OCI-LY7 (cell line): ENCODE measurements around the gene EFHD1. TPM values are rescaled to one million over a fixed set of nuclear protein-coding genes. Genes with fewer than 3 reads are reported as not detected.
A peak's percentile ranks its signal among the peaks of the same experiment; 100 is the strongest.

Source experiments
- BruUV-seq: library from RNA; stranded (reverse); fragments of 400-500 nt; replicated peaks from 2 replicates; lab custom pipeline; 2021; lab: Mats Ljungman, UMichigan
- CTCF ChIA-PET: fragments of 300-600 bp; sonication (Branson Sonifier 250); formaldehyde crosslinking; loops from one replicate; lab custom pipeline; 2022; ENCODE audit warnings: antibody characterized with exemption; ENCODE audit not compliant: unreplicated experiment; lab: Charles Lee
- POLR2A ChIA-PET: fragments of 300-600 bp; sonication (Branson Sonifier 250); formaldehyde crosslinking; loops from one replicate; lab custom pipeline; 2022; ENCODE audit warnings: antibody characterized with exemption; lab: Charles Lee
- DNase-seq: peaks from one replicate; pipeline ENCODE4 v3.0.0-alpha.2; 2015; ENCODE audit warnings: low spot score
- H2AFZ ChIP-seq: fragments of 200-600 bp; sonication (generic), shearing (Covaris generic); 2 replicates; pipeline ENCODE4 v1.6.1; 2014; ENCODE audit warnings: mild to moderate bottlenecking, antibody characterized with exemption, low read length, moderate library complexity
- H3K27ac ChIP-seq: fragments of 200-600 bp; sonication (generic); 2 replicates; pipeline ENCODE4 v1.5.1; 2014; ENCODE audit warnings: mixed run types, low read depth, mild to moderate bottlenecking, moderate library complexity, low read length, inconsistent platforms; ENCODE audit not compliant: poor library complexity, severe bottlenecking
- H3K36me3 ChIP-seq: fragments of 200-600 bp; sonication (generic); 2 replicates; pipeline ENCODE4 v1.6.1; 2014; ENCODE audit warnings: mild to moderate bottlenecking, antibody characterized with exemption, low read length, moderate library complexity, mixed read lengths; ENCODE audit not compliant: insufficient read depth
- H3K4me1 ChIP-seq: fragments of 200-600 bp; sonication (generic); 2 replicates; pipeline ENCODE4 v1.5.1; 2014; ENCODE audit warnings: mild to moderate bottlenecking, low read length; ENCODE audit not compliant: insufficient read depth, poor library complexity, severe bottlenecking
- H3K4me2 ChIP-seq: fragments of 200-600 bp; sonication (generic); 2 replicates; pipeline ENCODE4 v1.6.1; 2014; ENCODE audit warnings: mild to moderate bottlenecking, low read length
- H3K4me3 ChIP-seq: fragments of 200-600 bp; sonication (generic); 2 replicates; pipeline ENCODE4 v1.5.1; 2014; ENCODE audit warnings: mild to moderate bottlenecking, low read depth, low read length; ENCODE audit not compliant: poor library complexity, severe bottlenecking
- H3K79me2 ChIP-seq: fragments of 200-600 bp; sonication (generic); 2 replicates; pipeline ENCODE4 v1.6.1; 2016; ENCODE audit warnings: low read depth, mild to moderate bottlenecking, low read length, moderate library complexity, mixed read lengths; ENCODE audit not compliant: insufficient read depth
- H3K9me2 ChIP-seq: fragments of 200-600 bp; sonication (generic); 2 replicates; pipeline ENCODE4 v1.6.1; 2016; ENCODE audit warnings: mild to moderate bottlenecking, low read length, mixed read lengths; ENCODE audit not compliant: insufficient read depth
- H3K9me3 ChIP-seq: fragments of 200-600 bp; sonication (generic); 2 replicates; pipeline ENCODE4 v1.6.1; 2014; ENCODE audit warnings: mild to moderate bottlenecking, mixed run types, low read length, mixed read lengths
- H4K20me1 ChIP-seq: fragments of 200-600 bp; sonication (generic); 2 replicates; pipeline ENCODE4 v1.6.1; 2014; ENCODE audit warnings: mild to moderate bottlenecking, antibody characterized with exemption, low read length, moderate library complexity, mixed read lengths; ENCODE audit not compliant: insufficient read depth
- EZH2phosphoT487 ChIP-seq: fragments of 200-600 bp; sonication (generic); IDR thresholded peaks from 2 replicates; pipeline ENCODE4 v1.6.1; 2018; ENCODE audit warnings: low read depth, borderline replicate concordance, mild to moderate bottlenecking, mixed run types, antibody characterized with exemption, low read length, moderate library complexity, mixed read lengths
- intact Hi-C: fragments of 100-400 bp; cut with micrococcal nuclease; formaldehyde crosslinking; loops from one replicate; pipeline ENCODE4 v1.10.0; 2022; ENCODE audit not compliant: unreplicated experiment
- total RNA-seq, 2 experiments: library from RNA; depleted of rRNA in 1 of 2; stranded (reverse); fragments of >200 nt in 1 of 2; shearing (Covaris generic) in 1 of 2; gene quantifications; 2 replicates each; pipeline ENCODE4 v1.2.3, GENCODE V29; 2014 to 2022
- TF ChIP-seq, protein P1 (sequence below): fragments of 200-600 bp; sonication (generic); conservative IDR thresholded peaks from 2 replicates; pipeline ENCODE4 v1.5.1; 2014; ENCODE audit warnings: mild to moderate bottlenecking, antibody characterized with exemption, low read length, moderate library complexity, mixed read lengths

The EFHD1 gene
- total RNA-seq, 2 experiments from 2014 or later = not detected

DNA sequence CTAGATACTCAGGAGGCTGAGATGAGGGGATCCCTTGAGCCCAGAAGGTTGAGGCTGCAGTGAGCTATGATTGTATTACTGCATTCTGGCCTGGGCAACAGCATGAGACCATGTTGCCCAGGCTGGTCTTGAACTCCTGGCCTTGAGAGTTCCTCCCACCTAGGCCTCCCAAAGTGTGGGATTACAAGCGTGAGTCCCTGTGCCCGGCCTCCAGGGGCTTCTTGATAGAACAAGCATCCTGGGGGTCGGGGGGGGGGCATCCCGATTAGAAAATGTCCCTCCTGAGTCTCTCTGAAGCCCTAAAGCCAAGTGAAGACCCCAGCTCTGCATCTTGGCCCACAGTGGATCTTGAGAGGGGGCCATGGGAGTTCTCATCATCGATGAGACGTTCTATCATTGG, 22.3 kb upstream of the EFHD1 start:
- POLR2A ChIA-PET = no interaction called here
- no peak for DNase-seq
- H3K9me3 ChIP-seq = no peaks in the 10 kb centered on the region
- no peak overlapping the region for H3K27ac ChIP-seq
- no peak for TF ChIP-seq EZH2phosphoT487
- TF ChIP-seq, protein P1, sequence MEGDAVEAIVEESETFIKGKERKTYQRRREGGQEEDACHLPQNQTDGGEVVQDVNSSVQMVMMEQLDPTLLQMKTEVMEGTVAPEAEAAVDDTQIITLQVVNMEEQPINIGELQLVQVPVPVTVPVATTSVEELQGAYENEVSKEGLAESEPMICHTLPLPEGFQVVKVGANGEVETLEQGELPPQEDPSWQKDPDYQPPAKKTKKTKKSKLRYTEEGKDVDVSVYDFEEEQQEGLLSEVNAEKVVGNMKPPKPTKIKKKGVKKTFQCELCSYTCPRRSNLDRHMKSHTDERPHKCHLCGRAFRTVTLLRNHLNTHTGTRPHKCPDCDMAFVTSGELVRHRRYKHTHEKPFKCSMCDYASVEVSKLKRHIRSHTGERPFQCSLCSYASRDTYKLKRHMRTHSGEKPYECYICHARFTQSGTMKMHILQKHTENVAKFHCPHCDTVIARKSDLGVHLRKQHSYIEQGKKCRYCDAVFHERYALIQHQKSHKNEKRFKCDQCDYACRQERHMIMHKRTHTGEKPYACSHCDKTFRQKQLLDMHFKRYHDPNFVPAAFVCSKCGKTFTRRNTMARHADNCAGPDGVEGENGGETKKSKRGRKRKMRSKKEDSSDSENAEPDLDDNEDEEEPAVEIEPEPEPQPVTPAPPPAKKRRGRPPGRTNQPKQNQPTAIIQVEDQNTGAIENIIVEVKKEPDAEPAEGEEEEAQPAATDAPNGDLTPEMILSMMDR = no peak
- H2AFZ ChIP-seq = no peak overlapping the region
- no peaks in the 10 kb centered on the region for H3K36me3 ChIP-seq
- H4K20me1 ChIP-seq = no peaks in the 10 kb centered on the region
- intact Hi-C loops = loop anchor here (1.0 kb wide), 1 partner anchor 640 kb away; the partner anchor contains the start of gene ATG16L1
- H3K4me1 ChIP-seq = no peaks in the 10 kb centered on the region
- CTCF ChIA-PET = no interaction called here
- no peaks in the 10 kb centered on the region for H3K9me2 ChIP-seq
- H3K79me2 ChIP-seq = no peaks in the 10 kb centered on the region
- H3K4me3 ChIP-seq = no peak overlapping the region
- H3K4me2 ChIP-seq = no peak overlapping the region
- no TSS peak for BruUV-seq

DNA sequence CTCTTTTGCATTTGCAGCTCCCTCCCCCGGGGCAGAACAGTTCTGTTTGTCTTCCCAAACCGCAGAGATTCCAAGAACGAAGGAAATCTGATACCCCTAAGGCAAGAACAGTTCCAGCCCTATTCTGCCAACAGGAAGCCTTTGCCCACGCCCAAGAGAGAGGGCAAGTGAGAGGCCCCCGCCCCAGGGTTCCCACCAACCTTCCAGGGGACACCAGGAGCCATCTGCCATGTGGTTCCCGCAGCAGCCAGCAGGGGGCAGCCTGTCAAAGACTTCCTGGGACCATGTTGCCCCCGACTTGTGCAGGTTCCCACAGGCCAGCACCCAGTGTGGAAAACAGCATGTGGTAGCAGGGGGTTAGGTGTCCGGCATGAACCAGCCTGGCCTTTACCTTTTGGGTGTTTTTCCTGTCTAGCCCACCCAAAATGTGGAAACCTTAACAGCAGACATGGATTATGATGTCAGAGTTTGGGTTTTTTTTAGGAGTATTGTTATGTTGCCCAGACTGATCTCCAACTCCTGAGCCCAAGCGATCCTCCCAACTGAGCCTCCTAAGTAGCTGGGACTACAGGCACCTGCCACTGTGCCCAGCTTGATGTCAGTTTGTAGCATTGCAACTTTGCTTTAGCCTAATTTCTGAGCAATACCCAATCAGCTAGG, 21.7 kb upstream of the EFHD1 start:
- Histone ChIP-seq H3K4me2 (no peak overlapping the region), H2AFZ (no peak overlapping the region; the same call in 1 of the 2 replicates), H3K9me3 (no peaks in the 10 kb centered on the region), H3K36me3 (no peaks in the 10 kb centered on the region), H3K27ac (no peak overlapping the region), H3K4me3 (no peak overlapping the region), H3K4me1 (no peaks in the 10 kb centered on the region), H4K20me1 (no peaks in the 10 kb centered on the region), H3K79me2 (no peaks in the 10 kb centered on the region), H3K9me2 (no peaks in the 10 kb centered on the region)
- TF ChIP-seq, protein P1 = peak; percentile 91
- no peak for TF ChIP-seq EZH2phosphoT487
- intact Hi-C loops = loop anchor here (1.0 kb wide), 1 partner anchor 640 kb away; the partner anchor contains the start of gene ATG16L1
- ChIA-PET POLR2A (no interaction called here), CTCF (no interaction called here)
- DNase-seq = peak; percentile 55
- BruUV-seq = no TSS peak

DNA sequence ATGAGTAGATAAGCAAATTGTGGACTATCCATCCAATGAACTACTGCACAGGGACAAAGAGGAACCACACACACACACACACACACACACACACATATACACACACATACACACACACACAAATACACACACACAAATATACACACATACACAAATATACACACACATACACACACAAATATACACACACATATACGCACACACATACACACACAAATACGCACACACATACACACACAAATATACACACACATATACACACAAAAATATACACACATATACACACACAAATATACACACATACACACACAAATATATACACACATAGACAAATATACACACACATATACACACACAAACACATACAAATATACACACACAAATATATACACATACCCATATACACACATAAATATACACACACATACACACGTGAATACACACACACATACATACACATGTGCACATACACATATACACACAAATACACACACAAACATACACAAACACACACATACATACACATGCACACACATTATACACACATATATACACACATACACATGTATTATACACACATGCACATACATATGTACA, 19.8 kb upstream of the EFHD1 start:
- Histone ChIP-seq H3K36me3 (no peaks in the 10 kb centered on the region), H3K4me1 (no peaks in the 10 kb centered on the region), H3K9me3 (no peaks in the 10 kb centered on the region), H2AFZ (no peak overlapping the region), H3K4me2 (no peak overlapping the region), H3K4me3 (no peak overlapping the region), H3K27ac (no peak overlapping the region), H3K9me2 (no peaks in the 10 kb centered on the region), H3K79me2 (no peaks in the 10 kb centered on the region), H4K20me1 (no peaks in the 10 kb centered on the region)
- CTCF ChIA-PET = no interaction called here
- POLR2A ChIA-PET = no interaction called here
- intact Hi-C loops = no loop called here
- no peak for DNase-seq
- BruUV-seq = no TSS peak
- TF ChIP-seq, protein P1 = no peak
- TF ChIP-seq EZH2phosphoT487 = no peak
